PC-9 (cell line): ENCODE measurements around the gene AAR2. TPM values are rescaled to one million over a fixed set of nuclear protein-coding genes. Genes with fewer than 3 reads are reported as not detected.

Experiments
- BruUV-seq: library from RNA; stranded (reverse); fragments of 400-500 nt; replicated peaks from 2 replicates; lab custom pipeline; 2021; lab: Mats Ljungman, UMichigan
- CTCF ChIA-PET: fragments of 300-600 bp; sonication (Branson Sonifier 250); formaldehyde crosslinking; loops from one replicate; lab custom pipeline; 2022; ENCODE audit warnings: antibody characterized with exemption; lab: Charles Lee
- POLR2A ChIA-PET: fragments of 300-600 bp; sonication (Branson Sonifier 250); formaldehyde crosslinking; loops from one replicate; lab custom pipeline; 2022; ENCODE audit warnings: antibody characterized with exemption; ENCODE audit not compliant: unreplicated experiment; lab: Charles Lee
- DNase-seq, 2 experiments: peaks; one replicate each; pipeline versions ENCODE4 v3.0.0 to v3.0.0-alpha.2; 2015 to 2022; ENCODE audit warnings: mixed read lengths in 1 of 2
- H2AFZ ChIP-seq: fragments of 200-600 bp; sonication (generic); 2 replicates; pipeline ENCODE4 v1.8.1; 2017; ENCODE audit warnings: antibody characterized with exemption
- H3F3A ChIP-seq: fragments of 200-600 bp; sonication (generic); 2 replicates; pipeline ENCODE4 v1.8.1; 2017; ENCODE audit warnings: antibody characterized with exemption, mild to moderate bottlenecking, low read depth; ENCODE audit not compliant: insufficient read depth
- H3K27ac ChIP-seq: fragments of 200-600 bp; sonication (generic); 2 replicates; pipeline ENCODE4 v1.6.1; 2016; ENCODE audit warnings: mixed run types
- H3K27me3 ChIP-seq: fragments of 200-600 bp; sonication (generic); 2 replicates; pipeline ENCODE4 v1.6.1; 2016; ENCODE audit warnings: low read depth, mixed run types; ENCODE audit not compliant: insufficient read depth
- H3K36me3 ChIP-seq: fragments of 200-600 bp; sonication (generic); 2 replicates; pipeline ENCODE4 v1.6.1; 2016; ENCODE audit warnings: low read depth, mixed run types
- H3K4me1 ChIP-seq: fragments of 200-600 bp; sonication (generic); replicated peaks from 2 replicates; pipeline ENCODE4 v1.6.1; 2016; ENCODE audit warnings: mixed run types; ENCODE audit not compliant: insufficient read depth
- H3K4me2 ChIP-seq: fragments of 200-600 bp; sonication (generic); 2 replicates; pipeline ENCODE4 v1.6.1; 2017; ENCODE audit warnings: mixed run types
- H3K4me3 ChIP-seq: fragments of 200-600 bp; sonication (generic); 2 replicates; pipeline ENCODE4 v1.6.1; 2016; ENCODE audit warnings: mixed run types
- H3K79me2 ChIP-seq: fragments of 200-600 bp; sonication (generic); 2 replicates; pipeline ENCODE4 v1.6.1; 2017; ENCODE audit warnings: low read depth, mixed run types
- H3K9me2 ChIP-seq: fragments of 200-600 bp; sonication (generic); 2 replicates; pipeline ENCODE4 v1.8.1; 2017; ENCODE audit warnings: mild to moderate bottlenecking; ENCODE audit not compliant: insufficient read depth
- H3K9me3 ChIP-seq: fragments of 200-600 bp; sonication (generic); 2 replicates; pipeline ENCODE4 v1.8.1; 2016; ENCODE audit warnings: low read depth; ENCODE audit not compliant: insufficient read depth
- H4K20me1 ChIP-seq: fragments of 200-600 bp; sonication (generic); 2 replicates; pipeline ENCODE4 v1.8.1; 2017; ENCODE audit not compliant: insufficient read depth
- EZH2 ChIP-seq: fragments of 200-600 bp; sonication (generic); IDR thresholded peaks from 2 replicates; pipeline ENCODE4 v1.8.0; 2017; ENCODE audit warnings: antibody characterized with exemption, low read depth
- intact Hi-C: fragments of 100-400 bp; cut with micrococcal nuclease; formaldehyde crosslinking; loops from one replicate; pipeline ENCODE4 v1.10.0; 2022; ENCODE audit not compliant: unreplicated experiment
- total RNA-seq: library from RNA; stranded (reverse); gene quantifications from 2 replicates; pipeline ENCODE4 v1.2.3, GENCODE V29; 2021
- TF ChIP-seq, protein P1 (sequence below): fragments of 200-600 bp; sonication (generic); conservative IDR thresholded peaks from 2 replicates; pipeline ENCODE4 v1.6.1; 2017; ENCODE audit warnings: mixed run types, antibody characterized with exemption, mild to moderate bottlenecking, moderate library complexity

AAR2 gene
- total RNA-seq, 1 experiment from 2014 or later, result 25.7 TPM

DNA sequence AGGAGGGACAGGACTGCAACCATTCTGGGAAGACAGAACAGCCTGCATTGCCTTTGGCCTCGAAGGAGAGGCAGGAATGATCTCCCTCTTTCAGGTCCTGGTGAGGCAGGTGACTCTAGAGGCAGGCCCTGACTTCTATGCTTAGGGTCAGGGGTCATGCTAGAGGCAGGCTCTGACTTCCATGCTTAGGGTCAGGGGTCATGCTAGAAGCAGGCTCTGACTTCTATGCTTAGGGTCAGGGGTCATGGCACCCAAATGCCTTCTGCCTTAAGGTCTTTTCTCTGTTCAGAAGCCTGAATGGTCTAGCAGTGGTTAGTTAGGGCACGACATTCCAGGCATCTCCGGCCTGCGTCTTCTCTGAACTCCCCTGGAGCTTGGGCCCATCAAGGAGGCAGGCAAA lies 35.1 kb upstream of the AAR2 start:
- ChIA-PET CTCF (interaction anchor here (0.9 to 1.7 kb wide), 2 partner anchors 198 to 246 kb away, joined by 3 to 6 read pairs; no protein-coding TSS in a partner anchor), POLR2A (no interaction called here)
- Histone ChIP-seq H3K4me3 (no peak overlapping the region), H3K4me2 (no peak overlapping the region), H4K20me1 (no peaks in the 10 kb centered on the region), H3K36me3 (no peaks in the 10 kb centered on the region), H3K27me3 (no peaks in the 10 kb centered on the region), H3K79me2 (no peaks in the 10 kb centered on the region), H3K9me3 (no peaks in the 10 kb centered on the region), H3F3A (no peaks in the 10 kb centered on the region), H3K4me1 (no peaks in the 10 kb centered on the region), H2AFZ (no peak overlapping the region), H3K9me2 (no peaks in the 10 kb centered on the region), H3K27ac (no peak overlapping the region)
- BruUV-seq, result no TSS peak
- intact Hi-C loops, result no loop called here
- DNase-seq, result no peak
- TF ChIP-seq, protein P1, sequence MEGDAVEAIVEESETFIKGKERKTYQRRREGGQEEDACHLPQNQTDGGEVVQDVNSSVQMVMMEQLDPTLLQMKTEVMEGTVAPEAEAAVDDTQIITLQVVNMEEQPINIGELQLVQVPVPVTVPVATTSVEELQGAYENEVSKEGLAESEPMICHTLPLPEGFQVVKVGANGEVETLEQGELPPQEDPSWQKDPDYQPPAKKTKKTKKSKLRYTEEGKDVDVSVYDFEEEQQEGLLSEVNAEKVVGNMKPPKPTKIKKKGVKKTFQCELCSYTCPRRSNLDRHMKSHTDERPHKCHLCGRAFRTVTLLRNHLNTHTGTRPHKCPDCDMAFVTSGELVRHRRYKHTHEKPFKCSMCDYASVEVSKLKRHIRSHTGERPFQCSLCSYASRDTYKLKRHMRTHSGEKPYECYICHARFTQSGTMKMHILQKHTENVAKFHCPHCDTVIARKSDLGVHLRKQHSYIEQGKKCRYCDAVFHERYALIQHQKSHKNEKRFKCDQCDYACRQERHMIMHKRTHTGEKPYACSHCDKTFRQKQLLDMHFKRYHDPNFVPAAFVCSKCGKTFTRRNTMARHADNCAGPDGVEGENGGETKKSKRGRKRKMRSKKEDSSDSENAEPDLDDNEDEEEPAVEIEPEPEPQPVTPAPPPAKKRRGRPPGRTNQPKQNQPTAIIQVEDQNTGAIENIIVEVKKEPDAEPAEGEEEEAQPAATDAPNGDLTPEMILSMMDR, result no peak
- no peak for TF ChIP-seq EZH2

DNA sequence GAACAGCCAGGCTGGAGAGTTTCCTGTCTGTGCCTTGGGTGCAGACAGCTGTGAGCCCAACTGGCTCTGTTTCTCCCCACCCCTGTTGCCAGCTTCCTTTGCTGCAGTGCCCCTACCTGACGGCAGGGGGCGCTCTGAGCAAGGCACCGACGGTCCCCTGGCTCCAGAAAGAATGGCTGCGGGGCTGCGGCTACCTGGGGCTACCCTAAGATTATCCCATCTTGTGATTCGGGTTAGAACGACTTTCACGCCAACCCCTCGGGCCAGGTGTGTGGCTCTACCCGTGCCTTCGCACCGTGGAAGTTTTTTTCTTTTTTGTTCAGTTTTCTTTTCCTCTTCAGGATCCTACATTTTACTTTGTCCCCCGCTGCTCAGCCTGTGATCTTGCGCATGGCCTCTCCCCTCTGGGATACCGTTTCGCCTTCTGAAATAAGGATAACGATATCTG lies 33.4 kb upstream of the AAR2 start:
- H2AFZ ChIP-seq, result no peak overlapping the region
- no peak overlapping the region for H3K27ac ChIP-seq
- H3K27me3 ChIP-seq, result no peaks in the 10 kb centered on the region
- H3K4me1 ChIP-seq, result no peaks in the 10 kb centered on the region
- H3K4me3 ChIP-seq, result no peak overlapping the region
- H3K79me2 ChIP-seq, result no peaks in the 10 kb centered on the region
- no peaks in the 10 kb centered on the region for H3F3A ChIP-seq
- DNase-seq, result peak in 1 of 2 experiments; percentile 66
- no TSS peak for BruUV-seq
- no peak overlapping the region for H3K4me2 ChIP-seq
- no peaks in the 10 kb centered on the region for H3K9me2 ChIP-seq
- H3K9me3 ChIP-seq, result no peaks in the 10 kb centered on the region
- no peaks in the 10 kb centered on the region for H4K20me1 ChIP-seq
- H3K36me3 ChIP-seq, result no peaks in the 10 kb centered on the region
- intact Hi-C loops, result no loop called here
- POLR2A ChIA-PET, result no interaction called here
- TF ChIP-seq EZH2, result no peak
- TF ChIP-seq, protein P1, result peak; percentile 96
- CTCF ChIA-PET, result interaction anchor here (0.6 to 1.7 kb wide), 14 partner anchors 10 to 721 kb away, joined by 3 to 17 read pairs (median 4); no protein-coding TSS in a partner anchor

DNA sequence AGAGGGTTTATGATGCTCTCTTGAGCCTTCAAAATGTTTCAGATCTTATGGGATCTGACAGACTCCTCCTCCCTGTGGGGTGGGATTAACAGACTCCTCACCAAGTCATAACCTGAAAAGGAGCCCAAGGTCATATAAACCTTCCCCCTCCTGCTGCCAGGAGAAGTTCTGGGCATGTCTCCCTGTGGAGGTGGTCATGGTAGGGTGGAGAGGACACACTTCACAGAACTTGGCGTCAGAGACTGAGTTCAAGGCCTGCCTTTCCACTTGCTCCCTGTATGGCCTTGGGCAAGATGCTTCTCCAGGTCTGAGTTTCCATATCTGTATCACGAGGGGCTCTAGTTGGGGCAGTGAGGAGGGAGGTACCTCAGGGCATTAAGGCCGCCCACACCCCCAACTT lies 32.4 kb upstream of the AAR2 start:
- H3K4me1 ChIP-seq, result no peaks in the 10 kb centered on the region
- H4K20me1 ChIP-seq, result no peaks in the 10 kb centered on the region
- no peak overlapping the region for H3K27ac ChIP-seq
- H3K4me2 ChIP-seq, result no peak overlapping the region
- H3F3A ChIP-seq, result no peaks in the 10 kb centered on the region
- H3K27me3 ChIP-seq, result no peaks in the 10 kb centered on the region
- ChIA-PET POLR2A (no interaction called here), CTCF (no interaction called here)
- no peaks in the 10 kb centered on the region for H3K79me2 ChIP-seq
- H3K36me3 ChIP-seq, result no peaks in the 10 kb centered on the region
- H2AFZ ChIP-seq, result no peak overlapping the region
- no peaks in the 10 kb centered on the region for H3K9me3 ChIP-seq
- no peak for TF ChIP-seq EZH2
- TF ChIP-seq, protein P1, result no peak
- intact Hi-C loops, result no loop called here
- no TSS peak for BruUV-seq
- no peak overlapping the region for H3K4me3 ChIP-seq
- no peak for DNase-seq
- H3K9me2 ChIP-seq, result no peaks in the 10 kb centered on the region
